ENCODE data around the gene DAPK1.

Gene DAPK1

GRCh38 chr9:87614397-87614796 is 116.7 kb downstream of the DAPK1 start:
- no peaks in the 10 kb centered on the region for H3K36me3 ChIP-seq (ENCODE audit: low read depth)
- H3K4me3 ChIP-seq (ENCODE audit: severe bottlenecking) = no peak overlapping the region
- no peak for TF ChIP-seq CTCF (IDR thresholded peaks at IDR 0.05; ENCODE audit: poor library complexity, severe bottlenecking)
- H3K4me1 ChIP-seq (ENCODE audit: insufficient read depth, poor library complexity, severe bottlenecking) = peaks cover 10% of the 10 kb centered on the region
- no peaks in the 10 kb centered on the region for H3K27me3 ChIP-seq (ENCODE audit: insufficient read depth, poor library complexity, severe bottlenecking)
- no peak for DNase-seq (ENCODE audit: low spot score)
- no peak for ATAC-seq (ENCODE audit: low read depth)
- no peaks in the 10 kb centered on the region for H3K9me3 ChIP-seq (ENCODE audit: severe bottlenecking)
- H3K27ac ChIP-seq (ENCODE audit: poor library complexity, severe bottlenecking) = no peak overlapping the region

- H3K27ac ChIP-seq (ENCODE audit: poor library complexity, severe bottlenecking) = peak overlapping the region; percentile 12
- no peaks in the 10 kb centered on the region for H3K27me3 ChIP-seq (ENCODE audit: insufficient read depth, poor library complexity, severe bottlenecking)
- no peak for TF ChIP-seq CTCF (IDR thresholded peaks at IDR 0.05; ENCODE audit: poor library complexity, severe bottlenecking)
- H3K4me1 ChIP-seq (ENCODE audit: insufficient read depth, poor library complexity, severe bottlenecking) = peaks cover 10% of the 10 kb centered on the region
- H3K36me3 ChIP-seq (ENCODE audit: low read depth) = no peaks in the 10 kb centered on the region
- ATAC-seq (ENCODE audit: low read depth) (no peak), DNase-seq (ENCODE audit: low spot score) (no peak)
- H3K4me3 ChIP-seq (ENCODE audit: severe bottlenecking) = no peak overlapping the region
- H3K9me3 ChIP-seq (ENCODE audit: severe bottlenecking) = no peaks in the 10 kb centered on the region
Measured at GRCh38 chr9:87615136-87615535, 117.5 kb downstream of the DAPK1 start.

- no peaks in the 10 kb centered on the region for H3K9me3 ChIP-seq (ENCODE audit: severe bottlenecking)
- no peaks in the 10 kb centered on the region for H3K36me3 ChIP-seq (ENCODE audit: low read depth)
- H3K27ac ChIP-seq (ENCODE audit: poor library complexity, severe bottlenecking) = peak overlapping the region; percentile 12
- peaks cover 10% of the 10 kb centered on the region for H3K4me1 ChIP-seq (ENCODE audit: insufficient read depth, poor library complexity, severe bottlenecking)
- DNase-seq (ENCODE audit: low spot score) = no peak
- no peak for TF ChIP-seq CTCF (IDR thresholded peaks at IDR 0.05; ENCODE audit: poor library complexity, severe bottlenecking)
- H3K27me3 ChIP-seq (ENCODE audit: insufficient read depth, poor library complexity, severe bottlenecking) = no peaks in the 10 kb centered on the region
- peak; percentile 90 for ATAC-seq (ENCODE audit: low read depth)
- no peak overlapping the region for H3K4me3 ChIP-seq (ENCODE audit: severe bottlenecking)
Measured at GRCh38 chr9:87615547-87616148, 118.0 kb downstream of the DAPK1 start.

GRCh38 chr9:87618226-87618625 is 120.6 kb downstream of the DAPK1 start:
- Histone ChIP-seq H3K4me3 (ENCODE audit: severe bottlenecking) (no peak overlapping the region), H3K36me3 (ENCODE audit: low read depth) (no peaks in the 10 kb centered on the region), H3K27me3 (ENCODE audit: insufficient read depth, poor library complexity, severe bottlenecking) (no peaks in the 10 kb centered on the region), H3K27ac (ENCODE audit: poor library complexity, severe bottlenecking) (no peak overlapping the region), H3K4me1 (ENCODE audit: insufficient read depth, poor library complexity, severe bottlenecking) (peaks cover 10% of the 10 kb centered on the region), H3K9me3 (ENCODE audit: severe bottlenecking) (no peaks in the 10 kb centered on the region)
- no peak for ATAC-seq (ENCODE audit: low read depth)
- no peak for TF ChIP-seq CTCF (IDR thresholded peaks at IDR 0.05; ENCODE audit: poor library complexity, severe bottlenecking)
- DNase-seq (ENCODE audit: low spot score) = no peak

- no peak for TF ChIP-seq CTCF (IDR thresholded peaks at IDR 0.05; ENCODE audit: poor library complexity, severe bottlenecking)
Measured at GRCh38 chr9:87618931-87619330, 121.3 kb downstream of the DAPK1 start.

More at GRCh38 chr9:87618931-87619330, 121.3 kb downstream of the DAPK1 start:
- no peaks in the 10 kb centered on the region for H3K27me3 ChIP-seq (ENCODE audit: insufficient read depth, poor library complexity, severe bottlenecking)
- DNase-seq (ENCODE audit: low spot score) = no peak
- no peak overlapping the region for H3K27ac ChIP-seq (ENCODE audit: poor library complexity, severe bottlenecking)
- no peak for ATAC-seq (ENCODE audit: low read depth)
- H3K4me3 ChIP-seq (ENCODE audit: severe bottlenecking) = no peak overlapping the region
- peaks cover 10% of the 10 kb centered on the region for H3K4me1 ChIP-seq (ENCODE audit: insufficient read depth, poor library complexity, severe bottlenecking)
- H3K36me3 ChIP-seq (ENCODE audit: low read depth) = no peaks in the 10 kb centered on the region
- no peaks in the 10 kb centered on the region for H3K9me3 ChIP-seq (ENCODE audit: severe bottlenecking)

Data from RWPE2 (cell line).